Activated CD4-positive, alpha-beta T cell treated with anti-CD3 and anti-CD28 coated beads, Interleukin-2, amount 50 U/mL, for 1 hour (primary cell): ENCODE data around the gene ACO2.
"Not testable (repeated sequence)": the region's sequence is repeated elsewhere in the genome, so short reads cannot be mapped to it uniquely, and the experiment has no call there.

Experiments
- DNase-seq: peaks from one replicate; pipeline ENCODE4 v3.0.0-alpha.2; 2020

Gene ACO2

DNA sequence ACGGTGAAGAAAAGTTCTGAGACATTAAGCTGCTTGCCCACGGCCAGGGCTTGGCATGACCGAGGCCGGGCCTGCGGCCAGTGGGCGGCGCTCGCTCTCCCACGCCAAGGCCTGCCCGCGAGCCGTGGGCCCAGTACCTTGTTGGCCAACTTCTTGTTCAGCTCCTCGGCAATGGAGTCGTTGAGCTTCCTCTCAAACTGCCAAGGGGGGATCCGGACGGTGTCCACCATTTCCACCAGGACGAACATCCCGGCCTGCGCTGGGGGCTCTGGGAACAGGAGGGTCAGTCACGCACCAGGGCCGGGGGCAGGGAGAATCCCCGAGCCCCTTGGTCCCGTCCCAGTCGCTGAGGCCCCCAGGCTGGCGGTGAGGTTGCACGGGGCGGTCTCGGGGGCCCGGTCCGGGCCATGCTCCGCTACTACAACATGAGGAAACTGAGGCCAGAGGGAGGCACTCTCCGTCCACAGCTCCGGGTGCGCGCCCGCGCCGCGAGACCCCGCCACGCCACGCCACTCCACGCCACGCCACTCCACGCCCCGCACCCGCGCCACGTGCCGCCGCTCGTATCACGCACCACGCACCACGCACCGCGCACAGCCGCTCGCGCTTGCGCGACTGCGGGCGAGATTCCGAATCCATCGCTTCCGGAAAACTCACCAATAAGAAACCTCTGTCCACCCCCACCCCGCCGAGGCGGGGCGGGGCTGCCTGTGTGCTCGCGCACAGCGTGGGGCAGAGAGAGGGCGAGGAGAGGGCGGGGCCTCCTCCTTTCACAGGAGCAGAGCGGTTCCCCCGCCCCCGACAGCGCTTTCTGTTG is 75.1 kb downstream of the ACO2 start, which contains the start of gene POLR3H:
Gene POLR3H, minus strand, starts transcription at position 617 of the 817 bp plus-strand sequence. Its CDS starts 369 bp downstream, at position 248.
- peak; percentile 96 for DNase-seq

DNA sequence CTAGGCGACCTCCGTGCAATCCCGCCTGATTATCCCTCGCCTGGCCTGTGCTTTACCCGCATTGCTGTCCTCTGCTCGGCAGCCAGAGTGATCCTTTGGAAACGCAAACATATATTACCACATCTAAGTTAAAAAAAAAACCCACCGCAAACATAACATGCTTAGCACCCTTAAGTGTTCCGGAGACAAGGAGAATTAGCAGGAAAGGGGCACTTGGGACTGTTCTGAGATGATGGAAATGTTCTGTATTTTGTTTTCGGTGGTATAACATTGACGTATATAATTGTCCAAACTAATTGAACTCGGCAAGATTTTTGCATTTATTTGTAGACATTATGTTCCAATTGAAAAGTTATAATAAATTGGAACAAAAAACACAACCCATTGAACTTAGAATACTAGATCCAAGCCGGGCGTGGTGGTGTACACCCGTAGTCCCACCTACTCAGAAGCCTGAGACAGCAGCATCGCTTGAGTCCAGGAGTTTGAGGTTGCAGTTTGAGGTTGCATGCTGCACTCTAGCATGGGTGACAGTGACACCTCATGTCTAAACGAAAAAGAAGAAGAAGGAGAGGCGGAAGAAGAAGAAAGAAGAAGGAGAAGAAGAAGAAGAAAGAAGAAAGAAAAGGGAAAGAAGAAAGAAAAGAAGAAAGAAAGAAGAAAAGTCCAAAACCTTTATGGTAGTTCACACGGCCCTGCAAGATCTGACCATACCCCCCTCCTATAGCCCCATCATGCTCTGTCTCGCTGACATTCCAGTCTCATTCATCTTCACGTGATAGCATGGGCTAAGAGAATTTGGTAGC is 76.0 kb downstream of the ACO2 start:
- DNase-seq, result no peak

DNA sequence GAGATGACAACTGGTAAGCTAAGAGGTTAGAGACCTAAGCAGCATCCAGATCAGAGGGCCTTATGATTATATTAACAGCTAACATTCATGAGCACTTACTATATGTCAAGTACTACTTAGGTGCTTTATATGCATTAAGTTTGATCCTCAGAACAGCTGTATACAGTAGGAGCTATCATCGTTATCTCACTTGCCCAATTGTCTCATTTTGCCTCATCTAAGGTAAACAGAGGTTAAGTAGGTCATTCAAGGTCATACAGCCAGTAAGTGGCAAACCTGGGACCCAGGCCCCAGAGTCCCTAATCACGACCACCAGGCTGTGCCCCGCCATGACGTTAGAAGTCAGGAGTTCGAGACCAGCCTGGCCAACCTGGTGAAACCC is 79.9 kb downstream of the ACO2 start:
- no peak for DNase-seq

DNA sequence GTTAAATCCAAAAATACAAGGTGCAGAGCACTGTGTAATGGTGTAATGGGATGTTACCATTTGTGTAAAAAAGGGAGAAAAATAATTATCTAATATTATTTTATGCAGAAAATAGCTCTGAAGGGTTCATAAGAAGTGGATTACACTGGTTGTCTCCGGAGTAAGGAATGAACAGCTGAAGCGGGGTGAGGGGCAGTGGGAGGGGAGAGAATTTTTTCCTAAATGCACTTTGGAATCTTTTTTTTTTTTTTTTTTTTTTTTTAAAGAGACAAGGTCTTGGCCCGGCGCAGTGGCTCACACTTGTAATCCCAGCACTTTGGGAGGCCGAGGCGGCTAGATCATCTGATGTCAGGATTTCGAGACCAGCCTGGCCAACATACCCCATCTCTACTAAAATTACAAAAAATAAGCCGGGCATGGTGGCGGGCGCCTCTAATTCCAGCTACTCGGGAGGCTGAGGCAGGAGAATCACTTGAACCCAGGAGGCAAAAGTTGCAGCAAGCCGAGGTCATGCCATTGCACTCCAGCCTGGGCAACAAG is 82.1 kb downstream of the ACO2 start:
- no peak for DNase-seq

DNA sequence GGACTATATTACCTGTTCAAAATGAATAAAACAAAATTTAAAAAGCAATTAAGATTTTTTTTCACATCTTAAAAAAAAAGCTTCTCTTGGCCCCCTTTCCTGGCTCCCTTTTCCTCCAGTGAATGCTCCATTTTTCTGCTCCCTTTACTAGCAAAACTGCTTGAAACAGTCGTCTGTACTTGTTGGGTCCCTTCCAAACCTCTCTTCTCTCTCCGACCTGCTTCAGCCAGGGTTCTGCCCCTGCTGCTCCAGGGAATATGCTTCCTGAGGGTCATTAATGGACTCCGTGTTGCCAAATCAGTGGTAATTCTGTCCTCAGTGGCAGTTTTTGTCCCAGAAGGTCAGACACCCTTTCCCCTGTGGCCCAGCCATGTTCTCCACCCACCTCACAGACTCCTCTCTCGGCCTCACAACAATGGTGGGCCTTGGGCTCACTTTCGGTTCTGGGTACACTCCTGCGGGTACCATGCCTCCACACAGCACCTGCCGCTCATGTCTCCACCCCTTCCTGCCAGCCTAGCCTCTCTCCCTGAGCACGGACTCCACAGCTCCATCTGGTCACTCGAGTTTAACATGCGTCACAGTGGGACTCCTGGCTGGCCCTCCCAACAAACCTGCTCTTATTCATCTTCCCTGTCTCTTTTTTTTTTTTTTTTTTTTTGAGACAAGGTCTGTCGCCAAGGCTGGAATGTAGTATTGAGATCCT is 83.1 kb downstream of the ACO2 start:
- no peak for DNase-seq

DNA sequence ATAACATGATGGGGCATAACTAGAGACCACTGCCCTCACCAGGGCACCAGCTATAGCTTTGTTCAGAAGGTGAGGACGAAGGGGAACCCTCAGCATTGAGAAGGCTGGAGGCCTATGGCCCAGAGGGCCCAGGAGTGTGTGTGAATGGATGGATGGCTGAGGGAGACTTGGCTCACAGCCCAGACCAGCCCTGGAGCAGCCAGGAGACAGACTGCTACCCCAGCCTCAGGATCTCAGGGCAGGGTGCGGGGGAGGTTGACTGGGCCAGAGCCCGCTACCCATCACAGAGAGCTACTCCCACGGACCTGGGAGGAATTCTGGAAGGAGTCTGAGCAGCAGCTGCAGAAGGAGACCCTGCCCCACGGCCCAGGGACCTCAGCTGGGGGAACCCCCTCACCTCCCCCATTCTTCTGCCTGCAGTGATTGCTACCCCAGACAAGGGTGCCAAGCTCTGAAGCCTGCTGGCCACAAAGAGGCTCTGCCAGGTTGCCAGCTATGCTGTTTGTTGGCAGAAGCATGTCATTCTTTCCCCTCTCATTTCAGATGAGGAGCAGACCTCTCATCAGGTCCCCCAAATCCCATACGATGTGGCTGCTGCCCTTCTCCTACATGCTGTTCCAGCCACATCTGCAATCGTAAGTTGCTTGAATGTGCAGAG is 86.5 kb downstream of the ACO2 start:
- DNase-seq, result no peak

DNA sequence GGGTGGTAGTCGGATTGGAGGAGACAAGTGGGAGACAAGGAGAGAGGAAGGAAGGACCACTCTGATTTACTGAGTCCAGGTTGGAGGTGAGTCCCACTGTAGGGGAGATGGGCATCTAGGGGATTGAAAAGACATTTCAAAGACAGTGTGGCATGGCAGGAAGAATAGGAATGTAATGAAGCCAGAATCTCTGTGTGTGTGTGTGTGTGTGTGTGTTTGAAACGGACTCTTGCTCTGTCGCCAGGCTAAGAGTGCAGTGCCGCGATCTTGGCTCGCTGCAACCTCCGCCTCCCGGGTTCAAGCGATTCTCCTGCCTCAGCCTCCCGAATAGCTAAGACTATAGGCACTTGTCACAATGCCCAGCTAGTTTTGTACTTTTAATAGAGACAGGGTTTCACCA is 87.6 kb downstream of the ACO2 start:
- DNase-seq, result no peak

DNA sequence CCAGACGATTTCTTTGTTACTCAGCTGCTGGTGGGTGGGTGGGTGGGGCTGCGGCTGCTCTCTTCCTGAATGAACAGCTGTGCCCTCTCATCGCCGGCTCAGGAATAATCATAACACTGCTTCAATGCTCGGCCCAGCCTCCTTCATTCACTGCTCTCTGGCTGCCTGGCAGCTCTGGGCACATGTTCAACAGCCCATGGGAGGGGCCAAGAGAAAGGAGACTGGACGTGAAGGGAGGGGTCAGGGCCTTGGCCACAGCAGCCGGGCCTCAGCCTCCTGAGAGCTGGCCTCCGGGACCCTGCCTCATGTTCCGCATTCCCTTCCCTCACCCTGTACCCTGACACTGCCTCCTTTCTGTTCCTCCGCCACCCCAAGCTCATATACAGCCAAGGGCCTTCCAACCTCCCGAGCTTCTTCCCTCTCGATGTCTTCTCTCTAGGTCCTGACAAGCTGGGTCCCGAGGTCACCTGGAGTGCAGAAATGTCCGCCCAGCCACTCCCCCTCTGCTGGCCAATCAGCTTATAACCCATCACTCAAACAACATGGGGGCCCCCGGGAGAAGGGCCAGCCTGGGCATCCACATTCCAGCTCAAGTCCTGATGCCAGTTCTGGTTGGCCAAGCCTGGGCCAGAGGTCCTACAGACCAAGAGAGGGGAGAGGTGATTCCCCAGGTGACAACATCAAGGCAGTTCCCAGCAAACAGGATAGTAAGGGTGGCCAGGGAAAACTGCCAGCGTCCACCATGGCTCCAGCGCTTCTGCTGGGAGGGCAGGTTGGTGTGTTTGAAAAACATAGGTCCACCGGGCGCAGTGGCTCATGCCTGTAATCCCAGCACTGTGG is 88.7 kb downstream of the ACO2 start:
- DNase-seq, result no peak

DNA sequence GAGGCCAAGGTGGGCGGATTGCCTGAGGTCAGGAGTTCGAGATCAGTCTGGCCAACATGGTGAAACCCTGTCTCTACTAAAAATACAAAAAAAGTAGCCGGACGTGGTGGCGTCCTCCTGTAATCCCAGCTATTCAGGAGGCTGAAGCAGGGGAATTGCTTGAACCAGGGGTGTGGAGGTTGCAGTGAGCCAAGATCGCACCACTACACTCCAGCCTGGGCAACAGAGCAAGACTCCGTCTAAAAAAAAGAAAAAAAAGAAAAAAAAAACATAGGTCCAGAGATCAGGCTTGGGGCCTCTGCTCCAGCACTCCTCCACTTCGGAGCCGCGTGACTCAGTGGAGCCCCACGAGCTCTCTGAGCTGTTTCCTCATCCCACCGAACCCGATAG is 89.3 kb downstream of the ACO2 start:
- not testable (repeated sequence) for DNase-seq

DNA sequence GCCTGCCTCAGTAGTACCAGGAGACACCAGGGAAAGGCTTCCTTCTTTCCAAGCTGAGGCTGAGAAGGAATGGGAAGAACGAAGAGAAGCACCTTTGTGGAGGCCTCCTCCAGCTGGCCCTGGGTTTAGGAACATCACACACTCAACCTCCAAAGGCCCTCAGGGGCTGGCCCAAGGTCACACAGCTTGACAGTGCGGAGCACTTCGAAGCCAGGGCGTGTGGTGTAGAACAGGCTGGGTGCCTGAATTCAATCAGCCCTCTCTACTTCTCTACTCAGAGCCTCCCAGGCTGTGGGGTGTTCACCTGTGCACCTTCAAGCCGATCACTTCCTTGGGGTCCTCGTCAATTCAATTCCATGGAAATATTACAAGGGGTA is 91.2 kb downstream of the ACO2 start:
- DNase-seq, result no peak

DNA sequence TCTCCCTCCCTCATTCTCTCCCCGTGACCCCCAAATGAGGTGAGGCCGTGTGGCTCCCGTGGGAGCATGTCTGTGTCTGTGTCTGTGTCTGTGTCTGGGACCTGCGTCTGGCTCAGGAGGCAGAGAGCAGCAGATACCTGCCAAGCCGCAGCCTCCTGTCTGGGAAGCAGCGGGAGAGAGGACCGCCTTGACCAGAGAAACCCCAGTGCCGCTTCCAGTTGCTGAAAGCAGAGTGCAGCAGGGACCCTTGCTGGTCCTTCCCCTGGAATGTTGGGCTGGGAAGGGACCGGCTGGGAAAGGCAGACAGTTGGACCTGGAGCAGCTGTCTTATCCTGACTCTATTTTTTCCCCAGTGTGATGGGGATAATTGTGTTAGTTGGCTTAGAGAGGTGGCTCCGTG is 92.4 kb downstream of the ACO2 start:
- no peak for DNase-seq

DNA sequence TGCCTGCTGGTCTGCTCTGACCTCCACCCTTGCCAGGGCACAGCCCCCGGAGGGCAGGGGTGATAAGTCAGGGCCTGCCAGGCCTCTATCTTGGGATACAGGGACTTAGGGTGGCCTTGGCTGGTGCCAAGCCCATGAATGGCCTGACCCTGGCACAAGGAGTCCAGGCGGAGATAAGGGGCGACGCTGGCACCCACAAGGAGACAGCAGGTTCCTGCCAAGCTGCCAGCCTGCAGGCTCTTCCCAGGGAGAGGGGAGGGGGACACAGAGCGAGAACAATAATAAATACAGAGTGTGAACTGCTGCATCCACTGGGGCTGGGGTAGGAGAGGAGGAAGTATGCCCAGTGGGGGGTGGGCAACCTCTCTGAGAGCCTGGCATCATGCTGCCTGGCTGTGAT is 92.9 kb downstream of the ACO2 start:
- no peak for DNase-seq

DNA sequence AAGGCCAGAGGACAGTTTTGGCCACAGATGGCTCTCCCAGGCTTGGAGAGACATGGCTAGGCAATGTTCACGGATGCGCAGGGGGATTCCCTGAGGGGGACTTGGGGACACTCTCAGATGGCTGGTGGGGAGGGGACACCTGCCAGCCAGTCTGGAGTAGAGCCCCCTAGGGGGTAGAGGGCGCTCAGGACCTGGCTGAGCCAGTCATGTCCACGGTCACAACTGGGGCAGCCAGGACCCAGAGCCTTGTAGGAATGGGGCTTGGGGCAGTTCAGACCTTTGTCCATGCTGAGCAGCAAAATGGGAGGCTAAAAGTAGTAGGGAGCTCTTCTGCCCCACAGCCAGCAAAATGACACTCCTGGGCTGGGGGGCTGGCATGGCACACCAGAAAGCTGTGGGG is 93.5 kb downstream of the ACO2 start:
- DNase-seq, result no peak

DNA sequence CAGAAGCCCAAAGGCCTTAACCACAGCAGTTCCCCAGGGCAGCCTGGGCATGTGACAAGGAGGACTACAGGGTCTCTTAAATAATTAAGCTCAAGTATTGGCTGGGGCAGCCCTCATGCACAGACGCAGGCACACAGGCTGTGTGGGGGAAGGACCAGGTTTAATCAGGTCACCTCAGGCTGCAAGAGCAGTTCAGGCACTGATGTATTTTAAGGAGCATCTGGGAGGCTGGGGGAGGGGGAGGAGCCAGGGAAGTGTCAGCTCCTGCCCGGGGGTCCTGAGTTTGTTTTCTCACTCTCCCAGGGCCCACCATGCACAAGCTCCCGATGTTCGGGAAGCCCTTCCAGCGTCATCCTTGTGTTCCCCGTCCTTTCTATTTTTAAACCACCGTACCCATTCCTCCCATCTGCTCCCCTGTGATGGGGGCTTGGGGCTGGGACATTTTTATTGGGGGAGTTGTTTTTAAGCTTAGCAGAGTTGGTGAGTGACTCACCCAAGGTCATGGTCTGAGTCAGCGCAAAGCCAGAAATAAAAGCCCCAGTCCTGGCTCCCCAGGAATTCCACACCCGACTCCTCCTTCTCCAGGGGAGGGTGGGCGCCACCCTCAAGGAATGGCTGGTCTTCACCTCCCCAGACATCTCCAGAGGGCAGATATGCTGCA is 94.3 kb downstream of the ACO2 start:
- no peak for DNase-seq

DNA sequence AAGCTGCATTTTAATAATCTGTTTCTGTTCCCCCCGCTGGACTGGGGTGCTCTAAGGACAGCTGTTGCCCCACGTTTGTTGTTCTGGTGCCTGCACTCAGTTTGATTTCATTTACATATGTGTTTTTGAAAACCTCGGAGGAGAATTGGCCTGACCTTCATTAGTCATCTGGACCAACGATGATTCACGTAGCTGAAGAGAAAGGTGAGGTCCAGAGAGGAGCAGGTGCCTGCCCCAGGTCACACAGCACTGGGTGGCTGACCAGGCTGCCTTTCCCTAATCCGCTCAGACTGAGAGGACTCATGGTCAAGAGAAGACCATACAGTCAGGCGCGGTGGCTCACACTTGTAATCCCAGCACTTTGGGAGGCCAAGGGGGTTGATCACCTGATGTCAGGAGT is 95.6 kb downstream of the ACO2 start:
- no peak for DNase-seq

DNA sequence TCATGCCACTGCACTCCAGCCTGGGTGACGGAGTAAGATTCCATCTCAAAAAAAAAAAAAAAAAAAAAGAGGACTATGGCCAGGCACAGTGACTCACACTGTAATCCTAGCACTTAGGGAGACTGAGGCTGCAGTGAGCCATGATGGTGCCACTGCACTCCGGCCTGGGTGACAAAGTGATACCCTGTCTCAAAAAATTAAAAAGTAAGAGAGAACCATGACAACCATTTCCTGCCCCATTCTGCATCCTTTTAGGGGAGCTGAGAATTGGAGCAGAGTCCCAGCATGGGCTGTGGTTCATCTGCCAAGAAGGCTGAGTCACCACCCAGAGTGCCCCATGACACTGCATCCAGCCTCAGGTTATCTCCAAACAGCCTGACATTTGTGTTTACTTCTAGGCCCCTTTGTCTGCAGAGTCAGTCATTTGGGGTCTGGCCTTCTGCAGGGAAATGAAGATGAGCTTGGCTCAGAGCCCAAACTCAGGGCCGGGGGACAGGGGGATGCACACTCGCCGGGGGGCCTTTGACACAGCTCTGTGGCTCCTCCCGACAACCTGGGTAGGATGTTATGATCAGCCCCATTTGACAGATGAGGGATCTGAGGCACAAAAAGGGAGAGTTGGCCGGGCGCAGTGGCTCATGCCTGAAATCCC is 96.6 kb downstream of the ACO2 start:
- no peak for DNase-seq

DNA sequence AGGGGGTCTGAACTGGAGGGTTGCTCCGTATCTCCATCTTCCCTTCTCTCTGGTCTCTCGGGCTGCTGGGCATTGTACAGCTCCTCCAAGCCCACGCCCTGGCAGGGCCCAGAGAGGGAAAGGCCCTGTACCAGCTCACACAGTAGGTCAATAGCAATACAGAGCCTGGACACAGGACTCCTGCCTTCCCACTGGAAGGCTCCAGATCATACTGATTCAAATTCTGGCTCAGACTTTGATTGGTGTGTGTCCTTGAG is 98.5 kb downstream of the ACO2 start:
- no peak for DNase-seq

DNA sequence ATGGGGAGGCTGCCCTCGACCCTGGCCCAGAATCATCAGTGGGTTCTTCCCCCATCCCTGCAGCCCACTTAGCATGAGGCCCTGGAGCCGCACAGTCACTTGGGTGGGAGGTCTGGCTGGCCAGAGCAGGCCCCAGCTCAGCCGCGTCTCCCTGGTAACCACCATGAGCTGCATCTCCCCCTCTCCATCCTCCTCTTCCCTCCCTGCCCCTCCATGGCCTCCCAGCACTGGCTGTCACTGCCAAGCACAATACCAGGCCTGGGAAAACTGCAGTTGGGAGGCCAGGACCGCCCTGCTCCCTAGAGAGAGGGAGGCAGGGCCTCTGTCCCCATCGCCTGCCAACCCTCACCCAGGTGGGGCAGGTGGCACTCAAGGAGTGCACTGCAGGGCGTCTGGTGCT is 99.9 kb downstream of the ACO2 start:
- DNase-seq, result no peak

DNA sequence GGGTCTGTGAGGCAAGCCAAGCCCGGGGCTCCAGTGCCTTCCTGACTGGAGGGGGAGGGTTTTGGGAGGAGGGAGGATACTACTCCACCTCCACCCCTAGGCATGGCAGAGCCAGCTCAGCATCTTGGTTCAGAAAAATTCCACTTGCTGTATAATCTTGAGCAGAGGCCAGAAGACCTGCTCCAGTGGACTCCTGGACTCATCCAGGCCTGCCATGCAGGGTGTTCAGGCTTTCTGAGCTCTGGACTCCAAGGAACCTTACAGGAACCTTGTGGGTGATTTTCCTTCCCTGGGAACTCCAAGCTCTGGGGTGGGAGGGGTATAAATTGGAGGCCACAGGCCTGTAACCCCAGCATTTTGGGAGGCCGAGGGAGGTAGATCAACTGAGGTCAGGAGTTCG is 101.3 kb downstream of the ACO2 start:
- no peak for DNase-seq

DNA sequence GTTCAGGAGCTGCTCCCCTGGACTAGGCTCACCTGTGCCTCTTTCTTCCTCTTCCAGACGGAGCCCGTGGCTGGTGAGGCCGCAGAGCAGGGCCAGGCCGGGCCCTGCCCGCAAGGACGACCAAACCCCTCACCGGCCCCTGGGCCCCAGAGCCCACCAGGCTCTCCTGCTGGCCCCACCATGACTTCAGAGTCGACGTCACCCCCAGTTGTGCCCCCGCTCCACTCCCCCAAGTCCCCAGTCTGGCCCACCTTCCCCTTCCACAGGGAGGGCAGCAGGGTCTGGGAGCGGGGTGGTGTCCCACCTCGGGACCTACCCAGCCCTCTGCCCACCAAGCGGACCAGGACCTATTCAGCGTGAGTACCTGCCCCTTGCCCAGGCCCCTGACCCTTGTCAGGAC is 102.9 kb downstream of the ACO2 start:
- no peak for DNase-seq

DNA sequence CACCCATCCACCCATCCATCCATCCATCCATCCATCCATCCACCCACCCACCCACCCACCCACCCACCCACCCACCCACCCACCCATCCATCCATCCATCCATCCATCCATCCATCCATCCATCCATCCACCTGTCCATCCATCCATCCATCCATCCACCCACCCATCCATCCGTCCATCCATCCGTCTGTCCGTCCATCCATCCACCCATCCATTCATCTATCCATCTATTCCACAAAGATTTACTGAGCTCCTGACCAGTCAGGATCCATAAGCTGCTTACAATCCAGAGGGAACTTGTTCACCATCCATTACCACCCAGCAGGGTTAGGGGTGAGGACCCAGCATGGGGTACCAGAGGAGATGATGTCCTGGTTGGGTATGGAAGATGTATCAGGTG is 103.4 kb downstream of the ACO2 start:
- not testable (repeated sequence) for DNase-seq
